ENCODE data around the gene SH3GL3.

The SH3GL3 gene

GRCh38 chr15:83514584-83514983 is 67.4 kb downstream of the SH3GL3 start:
- no peak for DNase-seq

GRCh38 chr15:83515164-83515563 is 68.0 kb downstream of the SH3GL3 start:
- no peak for DNase-seq

GRCh38 chr15:83516935-83517334 is 69.8 kb downstream of the SH3GL3 start:
- DNase-seq, result no peak

- DNase-seq, result no peak
Measured at GRCh38 chr15:83526319-83526718, 79.2 kb downstream of the SH3GL3 start.

DNA sequence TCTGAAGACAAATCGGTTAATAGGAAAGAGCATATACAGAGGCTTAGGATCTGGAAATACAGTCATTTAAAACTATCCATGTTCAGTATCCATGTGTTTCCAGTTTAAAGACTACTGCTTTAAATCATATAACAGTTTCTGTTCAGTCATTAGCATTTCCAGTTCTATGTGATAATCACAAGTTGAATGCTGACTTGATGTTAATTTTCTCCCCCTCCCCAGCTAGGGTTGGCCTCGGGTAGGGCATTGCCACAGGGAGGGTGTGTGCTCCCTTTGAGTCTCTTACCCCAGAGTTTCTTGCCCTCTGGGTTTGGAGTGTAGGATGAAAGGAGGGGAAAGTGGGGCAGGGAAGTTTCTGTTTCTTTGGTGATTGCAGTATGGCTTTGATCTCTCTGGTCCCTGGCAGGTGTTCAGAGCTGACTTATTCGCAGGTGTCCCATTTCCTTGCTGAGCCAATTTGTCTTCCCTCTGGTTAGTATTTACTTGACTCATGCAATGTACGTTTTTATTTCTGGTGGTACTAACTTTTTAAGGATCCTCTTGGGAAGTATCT is 86.3 kb downstream of the SH3GL3 start:
- DNase-seq, result no peak

DNA sequence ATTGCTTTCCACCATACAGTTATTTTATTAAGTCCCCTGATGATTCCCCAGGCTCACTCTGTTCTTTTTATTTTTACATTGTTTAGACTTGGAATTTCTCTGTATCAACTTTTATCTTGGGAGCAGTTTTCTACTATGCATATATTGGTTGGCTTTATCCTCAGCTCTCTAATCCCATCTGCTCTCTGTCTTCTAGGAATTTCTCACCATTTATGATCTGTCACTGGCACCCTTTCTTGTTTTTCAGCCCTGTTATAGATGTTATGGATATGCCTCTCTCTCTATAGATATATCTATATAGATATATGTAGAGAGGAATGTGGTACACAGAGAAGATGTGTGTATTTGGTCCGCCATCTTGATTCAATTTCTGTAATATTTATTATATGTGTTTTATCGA is 90.5 kb downstream of the SH3GL3 start:
- DNase-seq, result no peak

GRCh38 chr15:83538682-83539081 is 91.5 kb downstream of the SH3GL3 start:
- no peak for DNase-seq

- DNase-seq, result no peak
Measured at GRCh38 chr15:83545804-83546511, 98.8 kb downstream of the SH3GL3 start.

DNA sequence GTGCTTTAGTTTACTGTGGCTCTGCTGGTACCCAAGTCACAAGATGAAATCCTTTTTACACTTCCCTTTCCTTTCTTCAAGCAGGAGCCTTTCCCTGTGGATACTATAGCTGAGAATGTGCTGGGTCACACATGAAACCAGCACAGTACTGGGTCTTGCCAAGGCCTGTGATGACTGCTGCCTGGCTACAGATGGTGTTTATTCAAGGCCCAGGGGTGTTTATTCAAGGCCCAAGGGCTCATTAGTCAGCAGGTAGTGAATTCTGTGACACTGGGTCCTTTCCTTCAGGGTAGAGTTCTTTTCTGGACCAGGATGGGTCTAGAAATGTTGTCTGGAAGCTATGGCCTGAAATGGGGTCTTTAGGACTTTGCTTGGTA is 99.4 kb downstream of the SH3GL3 start:
- no peak for DNase-seq

GRCh38 chr15:83547168-83547567 is 100.0 kb downstream of the SH3GL3 start:
- DNase-seq, result no peak

DNA sequence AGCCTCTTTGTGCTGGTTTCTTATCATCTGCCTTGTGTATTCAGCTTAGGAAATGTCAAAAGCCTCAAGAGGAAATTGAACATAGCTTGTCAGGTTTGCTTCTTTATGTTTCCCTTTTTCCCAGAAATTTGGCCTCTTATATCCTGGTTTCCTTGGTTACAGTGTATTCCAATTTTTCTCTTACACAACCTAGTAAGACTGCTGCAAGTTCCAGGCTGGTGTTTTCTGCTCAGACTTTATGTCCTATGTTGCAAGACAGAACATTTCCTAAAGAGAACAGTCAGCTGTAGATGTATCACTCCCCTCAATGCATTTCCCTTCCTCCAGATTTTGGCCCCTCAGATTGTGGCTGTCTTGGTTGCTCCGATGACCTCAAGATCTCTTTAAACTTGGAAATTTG is 102.5 kb downstream of the SH3GL3 start:
- no peak for DNase-seq

DNA sequence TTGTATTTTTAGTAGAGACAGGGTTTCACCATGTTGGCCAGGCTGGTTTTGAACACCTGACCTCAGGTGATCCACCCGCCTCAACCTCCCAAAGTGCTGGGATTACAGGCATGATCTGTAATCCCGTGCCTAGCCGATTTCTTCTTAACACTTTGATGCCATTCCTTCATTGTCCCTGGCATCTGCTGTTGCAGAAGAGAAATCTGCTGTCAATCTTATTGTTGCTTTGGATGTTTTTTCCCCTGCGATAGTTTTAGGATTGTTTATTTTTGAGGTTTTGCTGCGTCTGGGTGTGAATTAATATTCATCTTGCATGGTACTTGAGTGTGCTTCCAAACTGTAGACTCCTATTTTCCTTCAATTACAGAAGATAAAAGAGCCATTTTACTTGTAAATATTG is 107.4 kb downstream of the SH3GL3 start:
- no peak for DNase-seq

GRCh38 chr15:83555383-83555782 is 108.2 kb downstream of the SH3GL3 start:
- DNase-seq, result no peak

DNA sequence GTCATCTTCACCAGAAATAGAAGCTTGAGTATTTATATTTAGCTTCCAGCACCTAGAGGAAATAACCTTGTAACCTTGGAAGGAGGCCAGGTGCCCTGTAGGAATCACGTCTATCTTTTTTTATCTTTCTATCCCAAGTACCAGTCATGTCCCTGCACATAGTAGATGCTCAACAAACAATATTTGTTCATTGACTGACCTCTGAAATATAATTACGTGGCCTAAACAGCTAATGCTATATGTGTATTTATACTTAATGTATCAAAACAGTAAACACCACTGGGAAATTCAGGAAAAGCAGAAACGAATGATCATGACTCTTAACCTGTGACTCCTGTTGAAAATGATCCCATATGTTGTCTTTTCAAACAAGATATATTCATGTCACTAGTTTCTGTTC is 108.9 kb downstream of the SH3GL3 start:
- DNase-seq, result no peak

DNA sequence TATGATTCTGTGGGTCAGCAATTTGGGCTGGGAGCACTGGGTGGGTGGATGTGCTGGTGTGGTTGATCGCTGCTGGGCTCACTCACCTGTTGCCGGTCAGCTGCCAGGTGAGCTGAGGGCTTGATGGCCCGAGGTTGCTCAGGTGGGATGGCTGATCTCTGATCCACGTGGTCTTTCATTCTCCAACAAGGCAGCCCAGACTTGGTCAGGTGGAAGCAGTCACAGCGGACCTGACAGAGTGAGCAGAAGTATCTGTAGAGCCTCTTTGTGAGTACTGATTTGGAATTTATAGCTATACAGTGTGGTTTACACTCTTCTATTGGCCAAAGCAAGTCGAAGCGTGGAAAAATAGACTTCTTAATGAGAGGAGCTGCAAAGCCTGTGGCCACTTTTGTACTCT is 109.6 kb downstream of the SH3GL3 start:
- DNase-seq, result no peak

DNA sequence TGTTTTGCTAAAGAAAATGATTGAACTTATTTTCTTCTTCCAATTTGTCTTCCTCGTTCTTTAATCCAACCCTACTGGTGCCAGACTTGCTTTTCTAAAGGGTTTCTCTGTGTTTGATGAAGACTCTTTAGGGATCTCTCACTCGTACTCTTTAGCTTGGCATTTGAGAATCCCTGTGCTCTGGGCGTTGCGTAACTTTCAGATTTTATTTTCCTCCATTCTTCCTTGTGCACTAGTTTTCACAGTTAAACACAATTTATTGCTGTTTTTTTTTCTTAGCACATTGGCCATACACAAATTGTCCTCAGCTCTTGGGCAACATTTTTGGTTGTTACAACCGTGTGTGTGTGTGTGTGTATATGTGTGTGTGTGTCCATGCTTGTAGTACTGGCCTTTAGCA is 111.0 kb downstream of the SH3GL3 start:
- DNase-seq, result no peak

DNA sequence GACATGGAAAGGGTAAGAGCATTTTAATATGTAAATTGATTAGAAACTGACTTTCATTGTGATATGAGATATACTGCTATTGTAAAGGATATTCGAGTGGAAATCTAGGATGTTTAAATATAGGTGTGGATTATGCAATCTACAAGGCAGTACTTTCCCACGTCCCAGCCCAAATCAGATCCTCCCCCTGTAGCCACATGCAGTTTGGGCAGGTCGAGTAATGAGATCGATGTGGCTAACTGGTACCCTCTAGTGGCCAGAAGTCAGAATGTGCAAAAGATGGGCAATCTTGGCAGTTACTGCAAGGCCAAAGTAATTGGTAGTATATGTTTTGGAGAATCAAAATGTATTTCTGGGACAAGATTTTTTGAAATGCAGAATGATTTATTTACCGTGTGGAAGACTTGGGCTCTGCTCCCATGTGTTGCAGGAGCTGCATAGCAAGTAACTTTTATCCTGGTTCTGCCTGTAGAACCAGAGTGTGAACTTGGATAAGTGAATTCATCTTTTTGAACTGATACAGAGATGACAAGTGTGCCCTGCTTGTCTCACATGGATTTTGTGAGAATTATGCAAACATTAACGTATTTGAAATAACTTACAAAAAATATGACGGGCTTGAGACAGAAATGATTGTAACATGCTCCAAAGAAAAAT is 112.3 kb downstream of the SH3GL3 start:
- DNase-seq, result peak; percentile 67

DNA sequence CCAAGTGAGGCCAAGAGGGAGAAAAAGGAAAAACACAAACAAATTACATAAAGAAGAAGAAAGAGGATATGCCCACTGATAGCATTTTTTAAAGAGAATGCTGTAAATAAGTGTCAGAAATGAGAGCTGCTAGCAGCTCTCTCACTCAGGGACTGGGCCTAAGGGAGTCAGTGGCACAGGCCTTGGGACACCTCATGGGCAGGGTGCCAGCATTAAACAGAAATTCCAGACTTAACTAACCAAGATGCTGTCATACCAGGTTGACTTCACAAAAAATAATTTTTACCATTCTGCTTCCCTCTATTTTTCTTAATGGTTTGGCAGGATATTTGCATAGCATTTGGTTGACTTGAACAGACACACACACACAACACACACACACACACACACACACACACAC is 114.5 kb downstream of the SH3GL3 start:
- no peak for DNase-seq

GRCh38 chr15:83565138-83565537 is 118.0 kb downstream of the SH3GL3 start:
- DNase-seq, result no peak

- DNase-seq, result peak; percentile 40
Measured at GRCh38 chr15:83565553-83566159, 118.5 kb downstream of the SH3GL3 start.

- no peak for DNase-seq
Measured at GRCh38 chr15:83567318-83567717, 120.2 kb downstream of the SH3GL3 start.

- no peak for DNase-seq
Measured at GRCh38 chr15:83569341-83569740, 122.2 kb downstream of the SH3GL3 start.

- no peak for DNase-seq
Measured at GRCh38 chr15:83570756-83571155, 123.6 kb downstream of the SH3GL3 start.
